Neutrophil (primary cell): ENCODE data around the gene CROCC.
"Not testable (repeated sequence)": the region's sequence is repeated elsewhere in the genome, so short reads cannot be mapped to it uniquely, and the experiment has no call there.

Source experiments
- H3K27ac ChIP-seq: fragments of 200-600 bp; sonication (generic); 2 replicates; pipeline ENCODE4 v1.5.1; 2016; ENCODE audit warnings: mild to moderate bottlenecking, moderate library complexity
- H3K27me3 ChIP-seq: fragments of 200-600 bp; sonication (generic); 2 replicates; pipeline ENCODE4 v1.6.0; 2016; ENCODE audit warnings: mild to moderate bottlenecking
- H3K36me3 ChIP-seq: fragments of 200-600 bp; sonication (generic); 2 replicates; pipeline ENCODE4 v1.5.1; 2017
- H3K4me1 ChIP-seq, 2 experiments: fragments of 200-600 bp in 1 of 2; sonication (generic) in 1 of 2; 1 replicate in 1 of 2; 2 replicates in 1 of 2; pipeline versions ENCODE4 v1.5.1 to v1.6.1; 2013 to 2016; ENCODE audit warnings: low read depth in 1 of 2, low read length in 1 of 2, mild to moderate bottlenecking in 1 of 2, moderate library complexity in 1 of 2; ENCODE audit not compliant: control insufficient read depth in 1 of 2, insufficient read depth in 1 of 2
- H3K4me3 ChIP-seq, 2 experiments: fragments of 200-600 bp in 1 of 2; sonication (generic) in 1 of 2; 1 replicate in 1 of 2; 2 replicates in 1 of 2; pipeline ENCODE4 v1.5.1; 2013 to 2016; ENCODE audit warnings: low read depth in 1 of 2, low read length in 1 of 2, mild to moderate bottlenecking in 1 of 2, moderate library complexity in 1 of 2
- H3K9me3 ChIP-seq: fragments of 200-600 bp; sonication (generic); 2 replicates; pipeline ENCODE4 v1.5.1; 2016
- TF ChIP-seq, protein P1 (sequence below): fragments of 200-600 bp; sonication (generic); IDR thresholded peaks from 2 replicates; pipeline ENCODE4 v1.5.1; 2016; ENCODE audit warnings: antibody characterized with exemption

Gene CROCC

DNA sequence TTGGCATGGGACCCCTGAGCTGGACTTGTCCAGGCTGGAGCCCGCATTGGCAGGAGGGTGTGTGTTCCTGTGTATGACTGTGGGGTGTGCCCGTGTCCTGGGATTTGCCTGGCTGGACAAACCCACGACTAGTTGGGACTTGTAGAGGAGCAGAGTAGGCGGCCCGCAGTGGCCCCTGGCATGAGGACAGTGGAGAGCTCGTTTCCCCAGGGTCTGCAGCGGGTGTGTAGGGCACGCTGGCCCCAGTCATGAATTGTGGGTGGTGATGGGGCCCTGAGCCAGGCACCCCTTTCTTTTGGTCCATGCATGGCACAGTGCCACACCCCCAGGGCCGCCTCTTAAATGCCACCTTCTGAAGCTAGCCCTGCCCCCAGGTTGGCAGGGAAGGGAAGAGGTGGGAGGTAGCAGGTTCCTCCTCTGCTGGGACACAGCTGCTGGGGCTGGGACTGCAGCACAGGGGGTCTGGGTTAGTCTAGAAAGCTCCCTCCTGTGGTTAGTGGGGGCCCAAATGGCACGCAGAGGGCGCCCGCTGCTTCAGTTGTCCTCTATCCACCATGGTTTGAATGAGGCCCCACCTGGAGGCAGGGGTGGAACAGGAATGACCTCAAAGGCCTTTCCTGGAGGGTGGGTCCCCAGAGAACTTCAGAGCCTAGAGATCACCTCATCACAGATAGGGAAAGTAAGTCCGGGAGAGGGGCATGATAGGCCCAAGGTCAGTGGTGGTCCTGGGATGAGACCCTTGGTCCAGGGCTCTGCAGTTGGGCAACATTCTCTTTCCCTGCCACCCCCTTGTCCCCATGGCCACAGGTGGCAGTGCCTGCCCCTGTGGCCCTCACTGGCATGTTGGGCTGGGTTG, 4.1 kb downstream of the CROCC start:
- peaks cover 25% of the 10 kb centered on the region for H3K27me3 ChIP-seq
- no peaks in the 10 kb centered on the region for H3K36me3 ChIP-seq
- H3K4me1 ChIP-seq: peaks cover 0 to 8% of the 10 kb centered on the region in 2 experiments
- no peak overlapping the region for H3K27ac ChIP-seq
- TF ChIP-seq, protein P1, sequence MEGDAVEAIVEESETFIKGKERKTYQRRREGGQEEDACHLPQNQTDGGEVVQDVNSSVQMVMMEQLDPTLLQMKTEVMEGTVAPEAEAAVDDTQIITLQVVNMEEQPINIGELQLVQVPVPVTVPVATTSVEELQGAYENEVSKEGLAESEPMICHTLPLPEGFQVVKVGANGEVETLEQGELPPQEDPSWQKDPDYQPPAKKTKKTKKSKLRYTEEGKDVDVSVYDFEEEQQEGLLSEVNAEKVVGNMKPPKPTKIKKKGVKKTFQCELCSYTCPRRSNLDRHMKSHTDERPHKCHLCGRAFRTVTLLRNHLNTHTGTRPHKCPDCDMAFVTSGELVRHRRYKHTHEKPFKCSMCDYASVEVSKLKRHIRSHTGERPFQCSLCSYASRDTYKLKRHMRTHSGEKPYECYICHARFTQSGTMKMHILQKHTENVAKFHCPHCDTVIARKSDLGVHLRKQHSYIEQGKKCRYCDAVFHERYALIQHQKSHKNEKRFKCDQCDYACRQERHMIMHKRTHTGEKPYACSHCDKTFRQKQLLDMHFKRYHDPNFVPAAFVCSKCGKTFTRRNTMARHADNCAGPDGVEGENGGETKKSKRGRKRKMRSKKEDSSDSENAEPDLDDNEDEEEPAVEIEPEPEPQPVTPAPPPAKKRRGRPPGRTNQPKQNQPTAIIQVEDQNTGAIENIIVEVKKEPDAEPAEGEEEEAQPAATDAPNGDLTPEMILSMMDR: no peak
- no peak overlapping the region for H3K4me3 ChIP-seq
- no peaks in the 10 kb centered on the region for H3K9me3 ChIP-seq

DNA sequence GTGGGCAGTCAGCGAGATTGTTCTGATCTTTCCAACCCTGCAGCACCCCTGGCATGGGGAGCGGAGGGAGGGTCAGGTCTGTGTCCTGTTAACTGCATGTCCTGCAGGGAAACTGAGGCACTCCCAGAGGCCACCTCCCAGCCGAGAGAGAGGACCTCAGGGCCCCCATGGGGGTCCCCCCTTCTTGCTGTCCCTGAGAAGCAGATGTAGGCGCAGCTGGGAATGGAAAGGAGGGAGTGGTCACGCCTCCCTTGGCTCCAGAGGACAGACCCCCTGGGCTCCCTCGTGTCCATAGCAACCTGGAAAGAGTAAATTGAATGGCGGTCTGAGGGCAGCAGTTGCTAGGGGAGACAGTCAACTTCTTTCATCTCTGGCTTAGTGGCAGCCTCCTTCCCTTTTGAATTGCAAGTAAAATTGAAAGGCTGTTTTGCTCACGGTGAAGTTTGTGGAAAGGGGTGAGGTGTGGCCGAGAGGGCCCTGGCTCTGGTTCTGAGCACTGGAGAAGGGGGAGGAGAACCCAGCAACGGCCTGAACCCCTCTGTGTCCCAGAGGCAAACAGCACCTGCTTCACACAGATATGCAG, 4.9 kb downstream of the CROCC start:
- no peaks in the 10 kb centered on the region for H3K9me3 ChIP-seq
- H3K27ac ChIP-seq: no peak overlapping the region
- H3K4me3 ChIP-seq: no peak overlapping the region
- H3K4me1 ChIP-seq: peaks cover 0 to 8% of the 10 kb centered on the region in 2 experiments
- H3K36me3 ChIP-seq: no peaks in the 10 kb centered on the region
- TF ChIP-seq, protein P1: no peak
- H3K27me3 ChIP-seq: peaks cover 18% of the 10 kb centered on the region

DNA sequence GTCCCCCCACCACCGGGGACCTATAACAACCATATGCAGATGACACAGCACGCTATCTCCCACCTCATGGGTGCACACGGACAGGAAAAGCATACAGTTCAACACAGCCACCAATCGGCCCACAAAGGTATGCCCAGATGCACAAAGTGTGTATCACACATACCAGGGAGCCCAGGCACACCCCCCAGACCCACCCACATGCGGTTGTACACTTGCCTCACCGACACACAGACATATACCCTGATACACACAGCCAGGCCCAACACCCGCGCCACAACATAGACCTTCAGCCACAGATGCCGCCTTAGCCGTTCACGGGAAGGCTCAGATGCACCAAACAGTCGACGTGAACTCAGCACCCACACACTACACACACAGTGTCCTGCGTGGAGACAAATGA, 5.5 kb downstream of the CROCC start:
- no peak overlapping the region for H3K4me3 ChIP-seq
- no peaks in the 10 kb centered on the region for H3K9me3 ChIP-seq
- no peak overlapping the region for H3K27ac ChIP-seq

DNA sequence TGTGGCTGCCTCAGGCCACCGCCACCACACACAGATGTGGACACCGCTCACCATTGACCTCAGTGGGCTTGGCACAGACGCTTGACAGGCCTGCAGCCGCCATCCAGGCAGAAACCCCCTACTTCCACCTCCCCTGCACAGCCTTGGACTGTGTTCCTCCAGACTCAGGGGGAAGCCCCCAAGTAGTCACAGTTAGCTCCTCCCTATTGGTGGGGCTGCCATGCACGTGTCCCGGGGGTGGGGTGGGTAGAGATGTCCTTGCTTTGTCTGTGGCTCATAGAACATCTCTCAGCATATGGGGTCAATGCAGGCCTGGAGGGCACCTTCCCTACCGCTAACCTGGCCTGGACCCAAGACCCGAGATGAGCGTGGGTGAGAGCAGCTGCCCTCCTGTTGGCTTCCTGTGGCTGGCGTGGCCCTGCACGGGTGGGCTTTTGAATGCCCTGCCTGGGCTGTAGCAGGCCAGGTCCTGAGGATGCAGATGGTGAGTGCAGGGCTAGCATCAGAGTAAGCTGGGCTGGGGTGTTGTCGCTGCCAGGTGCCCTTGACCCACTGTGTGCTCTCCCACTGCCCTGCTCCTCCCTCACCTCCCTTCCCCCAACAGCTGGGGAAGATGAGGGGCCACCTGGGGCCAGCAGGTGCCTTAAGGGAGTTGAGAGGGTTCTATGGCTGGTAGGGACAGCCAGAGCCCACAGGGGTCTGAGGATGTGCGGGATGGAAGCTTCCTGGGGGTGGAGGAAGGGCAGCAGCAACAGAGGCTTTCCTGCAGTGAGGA, 6.2 kb downstream of the CROCC start:
- peaks cover 5% of the 10 kb centered on the region for H3K27me3 ChIP-seq
- TF ChIP-seq, protein P1: no peak

More for the DNA sequence above, 5.5 kb downstream of the CROCC start:
- no peaks in the 10 kb centered on the region for H3K36me3 ChIP-seq
- peaks cover 0 to 5% of the 10 kb centered on the region in 2 experiments for H3K4me1 ChIP-seq
- peaks cover 11% of the 10 kb centered on the region for H3K27me3 ChIP-seq
- TF ChIP-seq, protein P1: no peak

DNA sequence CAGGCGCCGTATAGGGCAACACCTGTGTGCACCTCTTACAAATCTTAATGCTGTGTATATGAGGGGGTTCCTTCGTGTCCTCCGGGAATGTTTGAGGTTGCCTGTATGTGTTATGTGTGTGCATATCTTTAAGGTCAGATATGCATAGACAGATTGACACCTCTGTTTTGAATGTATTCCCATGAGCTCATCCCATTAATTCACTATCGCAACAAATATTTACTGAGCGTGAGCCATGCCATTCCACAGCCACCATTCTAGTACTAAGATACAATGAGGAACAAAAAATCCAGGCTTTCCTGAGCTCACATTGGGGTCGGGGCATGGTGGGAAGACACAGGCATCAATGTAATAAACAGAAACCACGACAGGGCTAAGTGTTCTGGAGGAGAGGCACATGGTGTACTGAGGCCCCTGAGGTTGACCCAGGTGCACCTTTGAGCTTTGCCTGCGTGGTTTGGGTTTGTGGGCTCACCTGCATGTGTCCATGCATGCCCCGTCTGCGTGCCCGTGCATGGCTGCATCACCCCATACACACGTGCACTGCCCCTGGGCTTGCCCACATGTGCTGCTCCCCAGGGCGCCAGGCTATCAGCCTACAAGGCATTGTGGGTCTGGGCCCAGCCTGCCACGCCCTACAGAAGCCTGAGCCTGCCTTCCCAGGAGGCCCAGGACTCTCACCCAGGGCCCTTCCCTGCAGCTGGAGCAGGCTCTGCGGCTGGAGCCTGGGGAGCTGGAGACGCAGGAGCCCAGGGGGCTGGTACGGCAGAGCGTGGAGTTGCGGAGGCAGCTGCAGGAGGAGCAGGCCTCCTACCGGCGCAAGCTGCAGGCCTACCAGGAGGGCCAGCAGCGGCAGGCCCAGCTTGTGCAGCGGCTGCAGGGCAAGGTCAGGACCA, 7.7 kb downstream of the CROCC start:
- not testable (repeated sequence) for H3K4me3 ChIP-seq, H3K9me3 ChIP-seq, H3K4me1 ChIP-seq, H3K27ac ChIP-seq, H3K36me3 ChIP-seq, H3K27me3 ChIP-seq

More for the DNA sequence above, 6.2 kb downstream of the CROCC start:
- peaks cover 0 to 4% of the 10 kb centered on the region in 2 experiments for H3K4me1 ChIP-seq
- H3K36me3 ChIP-seq: no peaks in the 10 kb centered on the region
- no peak overlapping the region for H3K27ac ChIP-seq
- no peaks in the 10 kb centered on the region for H3K9me3 ChIP-seq
- H3K4me3 ChIP-seq: no peak overlapping the region

DNA sequence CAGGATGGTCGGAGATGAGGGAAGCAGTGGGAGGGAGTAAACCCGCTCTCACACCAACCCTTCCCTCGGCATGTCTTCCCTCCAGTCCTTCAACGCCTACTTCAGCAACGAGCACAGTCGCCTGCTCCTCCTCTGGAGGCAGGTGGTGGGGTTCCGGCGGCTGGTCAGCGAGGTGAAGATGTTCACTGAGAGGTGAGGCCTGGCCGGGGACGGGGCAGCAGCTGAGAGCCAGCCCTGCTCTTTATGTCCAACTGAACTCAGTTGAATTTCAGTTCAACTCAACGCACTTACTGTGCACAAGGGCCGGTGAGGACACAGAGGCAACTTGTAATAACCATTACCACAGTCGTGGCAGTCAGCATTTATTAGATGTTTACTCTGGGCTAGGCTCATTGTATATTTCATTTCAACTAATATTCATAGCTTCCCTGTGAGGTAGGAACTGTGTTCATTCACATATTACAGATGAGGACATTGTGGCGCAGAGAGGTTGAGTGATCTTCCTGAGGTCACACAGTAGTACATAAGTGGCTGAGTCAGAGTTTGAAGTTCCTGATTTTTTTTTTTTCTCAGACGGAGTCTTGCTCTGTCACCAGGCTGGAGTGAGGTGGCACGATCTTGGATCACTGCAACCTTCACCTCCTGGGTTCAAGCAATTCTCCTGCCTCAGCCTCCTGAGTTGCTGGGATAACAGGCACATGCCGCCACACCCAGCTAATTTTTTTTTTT, 9.6 kb downstream of the CROCC start:
- H3K9me3 ChIP-seq, H3K4me3 ChIP-seq, H3K36me3 ChIP-seq, H3K4me1 ChIP-seq, H3K27ac ChIP-seq, H3K27me3 ChIP-seq: not testable (repeated sequence)

DNA sequence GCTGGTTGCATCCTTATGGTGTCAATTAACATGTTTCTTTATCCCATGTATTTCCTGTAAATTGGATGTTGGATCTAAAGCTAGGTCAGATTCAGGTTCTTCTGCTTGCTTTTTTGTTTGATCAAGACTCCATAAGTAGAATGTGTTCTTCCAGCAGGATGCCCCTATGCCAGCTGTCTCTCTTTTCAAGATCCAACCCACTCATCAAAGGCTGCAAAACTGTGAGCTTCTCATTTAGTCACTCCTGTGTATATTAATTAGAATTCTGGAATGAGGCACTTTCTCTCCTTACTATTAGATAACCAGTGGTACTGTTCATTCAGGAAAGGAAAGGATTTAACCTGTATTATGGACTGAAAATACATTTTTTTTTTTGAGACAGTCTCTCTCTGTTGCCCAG, 12.2 kb downstream of the CROCC start:
- not testable (repeated sequence) for H3K36me3 ChIP-seq, H3K4me3 ChIP-seq, H3K4me1 ChIP-seq

DNA sequence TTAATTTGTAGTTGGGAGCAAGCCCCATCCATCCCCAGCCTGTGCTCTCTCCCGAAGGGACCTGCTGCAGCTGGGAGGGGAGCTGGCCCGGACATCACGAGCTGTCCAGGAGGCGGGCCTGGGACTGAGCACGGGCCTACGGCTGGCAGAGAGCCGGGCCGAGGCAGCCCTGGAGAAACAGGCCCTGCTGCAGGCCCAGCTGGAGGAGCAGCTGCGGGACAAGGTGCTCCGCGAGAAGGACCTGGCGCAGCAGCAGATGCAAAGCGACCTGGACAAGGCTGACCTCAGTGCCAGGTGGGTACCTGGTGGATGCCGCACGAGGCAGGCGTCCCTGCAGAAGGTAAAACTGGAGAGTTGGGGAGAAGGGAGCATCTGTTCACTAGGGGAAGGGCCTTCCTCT, 14.8 kb downstream of the CROCC start:
- H3K4me1 ChIP-seq, H3K27me3 ChIP-seq, H3K9me3 ChIP-seq, H3K27ac ChIP-seq, H3K4me3 ChIP-seq, H3K36me3 ChIP-seq: not testable (repeated sequence)

More for the DNA sequence above, 12.2 kb downstream of the CROCC start:
- H3K9me3 ChIP-seq, H3K27me3 ChIP-seq, H3K27ac ChIP-seq: not testable (repeated sequence)
